Measurements from ENCODE around the gene LOXL3. TPM values are rescaled to one million over a fixed set of nuclear protein-coding genes. Genes with fewer than 3 reads are reported as not detected.
A peak's percentile ranks its signal among the peaks of the same experiment; 100 is the strongest.
"Not testable (repeated sequence)": the region's sequence is repeated elsewhere in the genome, so short reads cannot be mapped to it uniquely, and the experiment has no call there.

The LOXL3 gene
- total RNA-seq, 1 donor from 2014 or later, result 1.7 TPM

- Mint-ChIP-seq H3K4me1 (ENCODE audit: low read depth) (peaks cover 51% of the 10 kb centered on the region), H3K27ac (peak overlapping the region; percentile 76), H3K27me3 (ENCODE audit: low read depth) (no peaks in the 10 kb centered on the region), H3K9me3 (no peaks in the 10 kb centered on the region), H3K4me3 (ENCODE audit: low read depth) (no peak overlapping the region), H3K36me3 (ENCODE audit: low read depth) (no peaks in the 10 kb centered on the region)
- no peak for DNase-seq (ENCODE audit: low spot score)
- intact Hi-C loops (cut with micrococcal nuclease), result loop anchor here (1.0 kb wide), 1 partner anchor 12 kb away; the partner anchor contains the start of gene DOK1
These were observed 12.5 kb upstream of the LOXL3 start for GRCh38 chr2:74566076-74566753.

- Mint-ChIP-seq H3K4me1 (ENCODE audit: low read depth) (peaks cover 50% of the 10 kb centered on the region), H3K36me3 (ENCODE audit: low read depth) (no peaks in the 10 kb centered on the region), H3K4me3 (ENCODE audit: low read depth) (no peak overlapping the region), H3K27ac (no peak overlapping the region), H3K9me3 (no peaks in the 10 kb centered on the region), H3K27me3 (ENCODE audit: low read depth) (no peaks in the 10 kb centered on the region)
- DNase-seq (ENCODE audit: low spot score), result no peak
- intact Hi-C loops (cut with micrococcal nuclease), result no loop called here
These were observed 10.5 kb upstream of the LOXL3 start for GRCh38 chr2:74564222-74564621.

- Mint-ChIP-seq H3K36me3 (ENCODE audit: low read depth) (peaks cover 3% of the 10 kb centered on the region), H3K27ac (no peak overlapping the region), H3K27me3 (ENCODE audit: low read depth) (no peaks in the 10 kb centered on the region), H3K9me3 (no peaks in the 10 kb centered on the region), H3K4me3 (ENCODE audit: low read depth) (no peak overlapping the region), H3K4me1 (ENCODE audit: low read depth) (peaks cover 41% of the 10 kb centered on the region)
- intact Hi-C loops (cut with micrococcal nuclease), result no loop called here
- DNase-seq (ENCODE audit: low spot score), result no peak
These were observed 8.5 kb upstream of the LOXL3 start for GRCh38 chr2:74562126-74562775.

GRCh38 chr2:74561022-74561421 is 7.3 kb upstream of the LOXL3 start:
- peaks cover 36% of the 10 kb centered on the region for H3K4me1 Mint-ChIP-seq (ENCODE audit: low read depth)
- H3K27ac Mint-ChIP-seq; DNase-seq (ENCODE audit: low spot score); intact Hi-C loops (cut with micrococcal nuclease); H3K27me3 Mint-ChIP-seq (ENCODE audit: low read depth); H3K9me3 Mint-ChIP-seq; H3K4me3 Mint-ChIP-seq (ENCODE audit: low read depth): not testable (repeated sequence)
- H3K36me3 Mint-ChIP-seq (ENCODE audit: low read depth), result peaks cover 15% of the 10 kb centered on the region

GRCh38 chr2:74560591-74560990 is 6.8 kb upstream of the LOXL3 start:
- H3K4me1 Mint-ChIP-seq (ENCODE audit: low read depth), result peaks cover 33% of the 10 kb centered on the region
- no peak for DNase-seq (ENCODE audit: low spot score)
- H3K36me3 Mint-ChIP-seq (ENCODE audit: low read depth), result peaks cover 16% of the 10 kb centered on the region
- no peak overlapping the region for H3K4me3 Mint-ChIP-seq (ENCODE audit: low read depth)
- no peaks in the 10 kb centered on the region for H3K27me3 Mint-ChIP-seq (ENCODE audit: low read depth)
- H3K27ac Mint-ChIP-seq, result no peak overlapping the region
- intact Hi-C loops (cut with micrococcal nuclease), result no loop called here
- no peaks in the 10 kb centered on the region for H3K9me3 Mint-ChIP-seq

GRCh38 chr2:74559912-74560311 is 6.2 kb upstream of the LOXL3 start:
- intact Hi-C loops (cut with micrococcal nuclease), result no loop called here

GRCh38 chr2:74558284-74559230 is 4.8 kb upstream of the LOXL3 start:
- Mint-ChIP-seq H3K4me3 (ENCODE audit: low read depth) (no peak overlapping the region), H3K27me3 (ENCODE audit: low read depth) (no peaks in the 10 kb centered on the region), H3K9me3 (no peaks in the 10 kb centered on the region), H3K4me1 (ENCODE audit: low read depth) (peaks cover 27% of the 10 kb centered on the region), H3K36me3 (ENCODE audit: low read depth) (peaks cover 25% of the 10 kb centered on the region), H3K27ac (no peak overlapping the region)
- intact Hi-C loops (cut with micrococcal nuclease), result no loop called here
- DNase-seq (ENCODE audit: low spot score), result no peak

More at GRCh38 chr2:74559912-74560311, 6.2 kb upstream of the LOXL3 start:
- DNase-seq (ENCODE audit: low spot score), result no peak
- Mint-ChIP-seq H3K36me3 (ENCODE audit: low read depth) (peaks cover 22% of the 10 kb centered on the region), H3K4me1 (ENCODE audit: low read depth) (peaks cover 33% of the 10 kb centered on the region), H3K27ac (no peak overlapping the region), H3K4me3 (ENCODE audit: low read depth) (no peak overlapping the region), H3K9me3 (no peaks in the 10 kb centered on the region), H3K27me3 (ENCODE audit: low read depth) (no peaks in the 10 kb centered on the region)

- H3K27ac Mint-ChIP-seq, result no peak overlapping the region
- H3K9me3 Mint-ChIP-seq, result no peaks in the 10 kb centered on the region
- H3K4me1 Mint-ChIP-seq (ENCODE audit: low read depth), result peaks cover 25% of the 10 kb centered on the region
- peak overlapping the region; percentile 22 for H3K4me3 Mint-ChIP-seq (ENCODE audit: low read depth)
- no peak for DNase-seq (ENCODE audit: low spot score)
- H3K27me3 Mint-ChIP-seq (ENCODE audit: low read depth), result no peaks in the 10 kb centered on the region
- intact Hi-C loops (cut with micrococcal nuclease), result no loop called here
- H3K36me3 Mint-ChIP-seq (ENCODE audit: low read depth), result peaks cover 25% of the 10 kb centered on the region
These were observed 3.2 kb upstream of the LOXL3 start for GRCh38 chr2:74556831-74557370.

- peak overlapping the region; percentile 34 for H3K27ac Mint-ChIP-seq
- DNase-seq (ENCODE audit: low spot score), result no peak
- intact Hi-C loops (cut with micrococcal nuclease), result no loop called here
- peaks cover 30% of the 10 kb centered on the region for H3K4me1 Mint-ChIP-seq (ENCODE audit: low read depth)
- H3K27me3 Mint-ChIP-seq (ENCODE audit: low read depth), result no peaks in the 10 kb centered on the region
- H3K9me3 Mint-ChIP-seq, result no peaks in the 10 kb centered on the region
- peak overlapping the region; percentile 97 for H3K4me3 Mint-ChIP-seq (ENCODE audit: low read depth)
- peaks cover 25% of the 10 kb centered on the region for H3K36me3 Mint-ChIP-seq (ENCODE audit: low read depth)
These were observed 2.4 kb upstream of the LOXL3 start for GRCh38 chr2:74556159-74556558.

- H3K27me3 Mint-ChIP-seq (ENCODE audit: low read depth), result no peaks in the 10 kb centered on the region
- peak overlapping the region; percentile 96 for H3K27ac Mint-ChIP-seq
- H3K9me3 Mint-ChIP-seq, result no peaks in the 10 kb centered on the region
- intact Hi-C loops (cut with micrococcal nuclease), result loop anchor here (2.0 kb wide), 1 partner anchor 29 kb away; no protein-coding TSS in a partner anchor
- peaks cover 25% of the 10 kb centered on the region for H3K36me3 Mint-ChIP-seq (ENCODE audit: low read depth)
- peak overlapping the region; percentile 97 for H3K4me3 Mint-ChIP-seq (ENCODE audit: low read depth)
- DNase-seq (ENCODE audit: low spot score), result no peak
- peaks cover 30% of the 10 kb centered on the region for H3K4me1 Mint-ChIP-seq (ENCODE audit: low read depth)
These were observed 1.9 kb upstream of the LOXL3 start for GRCh38 chr2:74555610-74556103.

- Mint-ChIP-seq H3K4me3 (ENCODE audit: low read depth) (peak overlapping the region; percentile 97), H3K36me3 (ENCODE audit: low read depth) (peaks cover 25% of the 10 kb centered on the region), H3K4me1 (ENCODE audit: low read depth) (peaks cover 29% of the 10 kb centered on the region), H3K27ac (peak overlapping the region; percentile 96), H3K27me3 (ENCODE audit: low read depth) (no peaks in the 10 kb centered on the region), H3K9me3 (no peaks in the 10 kb centered on the region)
- DNase-seq (ENCODE audit: low spot score), result peak; percentile 36
- intact Hi-C loops (cut with micrococcal nuclease), result loop anchor here (1.0 to 2.0 kb wide), 3 partner anchors 11 to 30 kb away; partner anchors contain the start of genes AUP1 and HTRA2
These were observed 1.2 kb upstream of the LOXL3 start for GRCh38 chr2:74554820-74555531.
